Muscle layer of duodenum (tissue), 2 donors: ENCODE measurements around the gene REX1BD.
A peak's percentile ranks its signal among the peaks of the same experiment; 100 is the strongest.

ENCODE experiments used
- H3K27ac ChIP-seq: one replicate; pipeline ENCODE4 v1.7.0; 2013; ENCODE audit warnings: mild to moderate bottlenecking, low read length
- H3K27me3 ChIP-seq: one replicate; pipeline ENCODE4 v1.7.0; 2013; ENCODE audit warnings: low read depth, mild to moderate bottlenecking, control low read depth, low read length
- H3K36me3 ChIP-seq, 2 donors: one replicate each; pipeline ENCODE4 v1.7.0; 2013; ENCODE audit warnings: low read length in 2 of 2, control low read depth in 1 of 2, mild to moderate bottlenecking in 1 of 2; ENCODE audit not compliant: insufficient read depth in 2 of 2, control insufficient read depth in 1 of 2
- H3K4me1 ChIP-seq, 2 donors: one replicate each; pipeline ENCODE4 v1.7.0; 2013; ENCODE audit warnings: low read length in 2 of 2, mild to moderate bottlenecking in 2 of 2, control low read depth in 1 of 2, moderate library complexity in 1 of 2; ENCODE audit not compliant: insufficient read depth in 2 of 2, control insufficient read depth in 1 of 2
- H3K4me3 ChIP-seq, 2 donors: one replicate each; pipeline ENCODE4 v1.7.0; 2013; ENCODE audit warnings: low read length in 2 of 2, low read depth in 1 of 2, mild to moderate bottlenecking in 1 of 2
- H3K9me3 ChIP-seq, 2 donors: one replicate each; pipeline ENCODE4 v1.7.0; 2013; ENCODE audit warnings: low read length in 2 of 2, control low read depth in 1 of 2, mild to moderate bottlenecking in 1 of 2; ENCODE audit not compliant: control insufficient read depth in 1 of 2
- donor health status: healthy.

REX1BD gene

GRCh38 chr19:18629166-18630088, 40.8 kb downstream of the REX1BD start:
- no peak overlapping the region for H3K27ac ChIP-seq
- no peaks in the 10 kb centered on the region for H3K9me3 ChIP-seq
- H3K4me1 ChIP-seq: no peaks in the 10 kb centered on the region
- H3K27me3 ChIP-seq: no peaks in the 10 kb centered on the region
- H3K36me3 ChIP-seq: no peaks in the 10 kb centered on the region
- no peak overlapping the region for H3K4me3 ChIP-seq

DNA sequence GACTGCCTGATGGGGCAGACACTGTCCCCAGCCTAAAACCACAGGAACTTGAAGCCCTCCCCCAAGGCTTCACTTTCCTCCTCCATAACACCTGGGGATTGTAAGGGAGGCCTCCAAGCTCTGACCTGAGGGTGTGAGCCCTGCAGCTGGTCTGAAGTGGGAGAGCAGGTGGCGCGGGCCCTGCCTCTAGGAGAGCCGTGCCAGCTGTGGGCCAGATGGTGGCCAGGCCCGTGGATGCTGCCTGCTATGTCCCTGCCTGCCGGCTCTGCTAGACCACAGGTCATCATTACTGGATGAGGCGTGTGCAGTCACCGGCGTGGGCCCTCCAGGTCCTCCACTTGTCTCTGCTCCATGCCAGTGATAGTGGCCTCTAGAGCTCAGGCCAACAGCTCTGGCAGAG, 44.7 kb downstream of the REX1BD start:
- H3K4me3 ChIP-seq: no peak overlapping the region

GRCh38 chr19:18634612-18635297, 46.2 kb downstream of the REX1BD start:
- Histone ChIP-seq H3K9me3 (no peaks in the 10 kb centered on the region), H3K27me3 (no peaks in the 10 kb centered on the region), H3K4me3 (no peak overlapping the region), H3K4me1 (peaks cover 6 to 17% of the 10 kb centered on the region in 2 donors), H3K27ac (no peak overlapping the region), H3K36me3 (no peaks in the 10 kb centered on the region)

More for the DNA sequence above, 44.7 kb downstream of the REX1BD start:
- Histone ChIP-seq H3K27ac (no peak overlapping the region), H3K27me3 (no peaks in the 10 kb centered on the region), H3K36me3 (no peaks in the 10 kb centered on the region), H3K4me1 (peaks cover 6 to 17% of the 10 kb centered on the region in 2 donors), H3K9me3 (no peaks in the 10 kb centered on the region)

- H3K27me3 ChIP-seq: no peaks in the 10 kb centered on the region
- H3K27ac ChIP-seq: no peak overlapping the region
- no peaks in the 10 kb centered on the region for H3K36me3 ChIP-seq
- peaks cover 6 to 17% of the 10 kb centered on the region in 2 donors for H3K4me1 ChIP-seq
- H3K4me3 ChIP-seq: peak overlapping the region in 1 of 2 donors; percentile 88
- H3K9me3 ChIP-seq: no peaks in the 10 kb centered on the region
Observed at GRCh38 chr19:18635831-18636182, 47.2 kb downstream of the REX1BD start.

DNA sequence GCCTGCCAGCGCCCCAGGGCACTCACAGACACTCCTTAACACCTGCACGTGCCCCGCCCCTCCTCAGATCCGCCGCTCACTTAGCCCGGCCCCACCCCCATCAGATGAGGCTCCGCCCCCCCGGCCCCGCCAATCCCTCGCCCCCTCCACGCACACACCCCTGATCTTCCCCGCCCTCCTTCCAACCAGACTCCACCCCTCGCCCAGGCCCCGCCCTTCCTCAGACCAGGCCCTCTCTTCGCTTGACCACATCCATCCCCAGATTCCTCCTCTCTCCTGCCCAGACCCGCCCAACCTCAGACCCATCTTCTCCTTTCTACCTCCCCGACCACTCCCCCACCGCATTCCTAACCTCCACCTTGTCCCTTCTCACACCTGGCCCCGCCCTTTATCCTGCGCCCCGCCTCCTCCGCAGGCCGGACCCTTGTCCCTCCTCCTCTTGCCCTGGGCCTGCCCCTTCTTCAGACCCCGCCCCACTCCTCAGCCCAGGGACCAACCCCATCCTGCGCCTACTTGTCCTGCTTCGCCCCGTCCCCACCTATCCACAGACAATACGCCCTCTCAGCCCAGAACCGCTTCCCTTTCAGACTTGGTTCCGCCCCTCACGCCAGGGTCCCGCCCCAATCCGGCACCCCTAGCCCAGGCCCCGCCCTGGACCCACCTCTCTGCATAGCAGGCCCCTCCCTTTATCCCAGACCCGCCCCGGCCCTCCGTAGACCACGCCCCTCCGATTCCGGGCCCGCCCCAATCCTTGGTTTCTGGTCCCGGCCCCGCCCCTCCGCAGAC, 47.8 kb downstream of the REX1BD start:
- Histone ChIP-seq H3K4me3 (peak overlapping the region; percentile 42 to 88), H3K4me1 (peaks cover 6 to 17% of the 10 kb centered on the region in 2 donors)

GRCh38 chr19:18636969-18637629, 48.5 kb downstream of the REX1BD start, which contains the start of gene KLHL26:
TSS of gene KLHL26 (plus strand) at chr19:18637028. CDS start at chr19:18637055, 27 bp downstream.
- no peaks in the 10 kb centered on the region for H3K9me3 ChIP-seq
- H3K27me3 ChIP-seq: no peaks in the 10 kb centered on the region
- H3K4me3 ChIP-seq: peak within 1 kb of the TSS; percentile 68 to 88
- H3K36me3 ChIP-seq: no peaks in the 10 kb centered on the region
- peak within 1 kb of the TSS; percentile 60 for H3K27ac ChIP-seq
- peaks cover 6 to 17% of the 10 kb centered on the region in 2 donors for H3K4me1 ChIP-seq

More for the DNA sequence above, 47.8 kb downstream of the REX1BD start:
- Histone ChIP-seq H3K36me3 (no peaks in the 10 kb centered on the region), H3K27me3 (no peaks in the 10 kb centered on the region), H3K27ac (no peak overlapping the region), H3K9me3 (no peaks in the 10 kb centered on the region)

- peak overlapping the region; percentile 68 to 88 for H3K4me3 ChIP-seq
- no peaks in the 10 kb centered on the region for H3K9me3 ChIP-seq
- H3K27me3 ChIP-seq: no peaks in the 10 kb centered on the region
- no peaks in the 10 kb centered on the region for H3K36me3 ChIP-seq
- peaks cover 6 to 17% of the 10 kb centered on the region in 2 donors for H3K4me1 ChIP-seq
- peak overlapping the region; percentile 60 for H3K27ac ChIP-seq
Observed at GRCh38 chr19:18637673-18638630, 49.4 kb downstream of the REX1BD start.

- H3K4me1 ChIP-seq: peaks cover 6 to 22% of the 10 kb centered on the region in 2 donors
- H3K27me3 ChIP-seq: no peaks in the 10 kb centered on the region
- H3K9me3 ChIP-seq: no peaks in the 10 kb centered on the region
- H3K4me3 ChIP-seq: no peak overlapping the region
- no peaks in the 10 kb centered on the region for H3K36me3 ChIP-seq
- H3K27ac ChIP-seq: no peak overlapping the region
Observed at GRCh38 chr19:18639706-18640243, 51.2 kb downstream of the REX1BD start.
